H9 (cell line): ENCODE data around the gene ALKBH1. TPM values are rescaled to one million over a fixed set of nuclear protein-coding genes. Genes with fewer than 3 reads are reported as not detected.

Source experiments
- DNase-seq: peaks from one replicate; pipeline ENCODE4 v3.0.0-alpha.2; 2017
- H2AFZ ChIP-seq: one replicate; pipeline ENCODE4 v1.6.1; 2013; ENCODE audit warnings: mild to moderate bottlenecking, low read length, control low read depth, moderate library complexity
- H2AK5ac ChIP-seq: 2 replicates; pipeline ENCODE4 v1.6.1; 2013; ENCODE audit warnings: low read length, control low read depth, mixed read lengths; ENCODE audit not compliant: insufficient read length
- H2BK120ac ChIP-seq: one replicate; pipeline ENCODE4 v1.6.1; 2013; ENCODE audit warnings: low read depth, mild to moderate bottlenecking, low read length, control low read depth, inconsistent platforms; ENCODE audit not compliant: poor library complexity, severe bottlenecking
- H2BK12ac ChIP-seq: 2 replicates; pipeline ENCODE4 v1.6.1; 2013; ENCODE audit warnings: low read length, control low read depth, mixed read lengths, low read depth; ENCODE audit not compliant: insufficient read length
- H2BK15ac ChIP-seq: 2 replicates; pipeline ENCODE4 v1.6.1; 2013; ENCODE audit warnings: low read depth, low read length, control low read depth
- H2BK20ac ChIP-seq: one replicate; pipeline ENCODE4 v1.6.1; 2013; ENCODE audit warnings: low read depth, mild to moderate bottlenecking, low read length, control low read depth, inconsistent platforms; ENCODE audit not compliant: poor library complexity, severe bottlenecking
- H2BK5ac ChIP-seq: 2 replicates; pipeline ENCODE4 v1.6.1; 2013; ENCODE audit warnings: low read length, control low read depth, mixed read lengths; ENCODE audit not compliant: insufficient read length
- H3K14ac ChIP-seq: 2 replicates; pipeline ENCODE4 v1.6.1; 2013; ENCODE audit warnings: low read length, control low read depth; ENCODE audit not compliant: insufficient read depth
- H3K18ac ChIP-seq: 2 replicates; pipeline ENCODE4 v1.6.1; 2013; ENCODE audit warnings: low read depth, mild to moderate bottlenecking, mixed read lengths, low read length, control low read depth; ENCODE audit not compliant: insufficient read length
- H3K23ac ChIP-seq: 2 replicates; pipeline ENCODE4 v1.6.1; 2013; ENCODE audit warnings: low read length, control low read depth, mixed read lengths, low read depth; ENCODE audit not compliant: insufficient read length
- H3K23me2 ChIP-seq: 2 replicates; pipeline ENCODE4 v1.6.1; 2013; ENCODE audit warnings: low read depth, mild to moderate bottlenecking, mixed read lengths, low read length, control low read depth; ENCODE audit not compliant: insufficient read length, poor library complexity, severe bottlenecking
- H3K27ac ChIP-seq: 2 replicates; pipeline ENCODE4 v1.5.1; 2013; ENCODE audit warnings: low read length, control low read depth, mixed read lengths, low read depth; ENCODE audit not compliant: insufficient read length
- H3K27me3 ChIP-seq: 2 replicates; pipeline ENCODE4 v1.6.1; 2013; ENCODE audit warnings: low read length, control low read depth, inconsistent platforms; ENCODE audit not compliant: insufficient read depth
- H3K4ac ChIP-seq: 2 replicates; pipeline ENCODE4 v1.6.1; 2013; ENCODE audit warnings: low read depth, mild to moderate bottlenecking, control low read depth, inconsistent platforms, low read length, moderate library complexity
- H3K4me1 ChIP-seq: 2 replicates; pipeline ENCODE4 v1.6.1; 2013; ENCODE audit warnings: low read length, control low read depth, inconsistent platforms; ENCODE audit not compliant: insufficient read depth
- H3K4me2 ChIP-seq: 2 replicates; pipeline ENCODE4 v1.6.1; 2013; ENCODE audit warnings: low read length, control low read depth, mixed read lengths; ENCODE audit not compliant: insufficient read length, insufficient read depth
- H3K56ac ChIP-seq: 2 replicates; pipeline ENCODE4 v1.6.1; 2013; ENCODE audit warnings: low read depth, mild to moderate bottlenecking, mixed read lengths, low read length, control low read depth; ENCODE audit not compliant: insufficient read length
- H3K79me1 ChIP-seq: 2 replicates; pipeline ENCODE4 v1.6.1; 2013; ENCODE audit warnings: low read depth, mild to moderate bottlenecking, moderate library complexity, low read length, control low read depth, inconsistent platforms; ENCODE audit not compliant: insufficient read depth, poor library complexity, severe bottlenecking
- H3K79me2 ChIP-seq: 2 replicates; pipeline ENCODE4 v1.6.1; 2013; ENCODE audit warnings: low read length, control low read depth, inconsistent platforms; ENCODE audit not compliant: insufficient read depth
- H3K9ac ChIP-seq: 2 replicates; pipeline ENCODE4 v1.6.1; 2013; ENCODE audit warnings: low read length, control low read depth, mixed read lengths; ENCODE audit not compliant: insufficient read length; ENCODE audit errors: extremely low read depth
- H3K9me3 ChIP-seq: one replicate; pipeline ENCODE4 v1.6.1; 2013; ENCODE audit warnings: low read depth, low read length, inconsistent platforms; ENCODE audit not compliant: control insufficient read depth
- H3T11ph ChIP-seq: one replicate; pipeline ENCODE4 v1.6.1; 2013; ENCODE audit warnings: mild to moderate bottlenecking, low read length, control low read depth, inconsistent platforms
- H4K20me1 ChIP-seq: one replicate; pipeline ENCODE4 v1.6.1; 2013; ENCODE audit not compliant: control insufficient read depth, insufficient read length, insufficient read depth
- H4K5ac ChIP-seq: 2 replicates; pipeline ENCODE4 v1.6.1; 2013; ENCODE audit warnings: low read depth, mild to moderate bottlenecking, mixed read lengths, low read length, control low read depth; ENCODE audit not compliant: insufficient read length
- H4K8ac ChIP-seq: replicated peaks from 2 replicates; pipeline ENCODE4 v1.6.1; 2013; ENCODE audit warnings: low read length, control low read depth, mixed read lengths, low read depth; ENCODE audit not compliant: insufficient read length
- H4K91ac ChIP-seq: 2 replicates; pipeline ENCODE4 v1.6.1; 2013; ENCODE audit warnings: low read depth, mild to moderate bottlenecking, moderate library complexity, mixed read lengths, low read length, control low read depth; ENCODE audit not compliant: insufficient read length
- H3K27ac Mint-ChIP-seq, 3 experiments: 2 replicates in 2 of 3; 3 replicates in 1 of 3; pipeline ENCODE4 v1.8.0; 2020 to 2021; ENCODE audit warnings: mixed read lengths in 3 of 3, mild to moderate bottlenecking in 1 of 3, moderate library complexity in 1 of 3
- H3K27me3 Mint-ChIP-seq: 2 replicates; pipeline ENCODE4 v1.8.0; 2021; ENCODE audit warnings: low read depth, mild to moderate bottlenecking, moderate library complexity, mixed read lengths
- H3K36me3 Mint-ChIP-seq, 3 experiments: 2 replicates in 2 of 3; 3 replicates in 1 of 3; pipeline ENCODE4 v1.8.0; 2020 to 2021; ENCODE audit warnings: low read depth in 3 of 3, mixed read lengths in 3 of 3; ENCODE audit not compliant: insufficient read depth in 1 of 3
- H3K4me1 Mint-ChIP-seq, 2 experiments: 2 replicates each; pipeline ENCODE4 v1.8.0; 2020; ENCODE audit warnings: mixed read lengths in 2 of 2
- H3K4me3 Mint-ChIP-seq, 2 experiments: 2 replicates in 1 of 2; 3 replicates in 1 of 2; pipeline ENCODE4 v1.8.0; 2020 to 2021; ENCODE audit warnings: mild to moderate bottlenecking in 2 of 2, mixed read lengths in 2 of 2, moderate library complexity in 1 of 2
- H3K9me3 Mint-ChIP-seq, 2 experiments: 2 replicates in 1 of 2; 3 replicates in 1 of 2; pipeline ENCODE4 v1.8.0; 2020; ENCODE audit warnings: mild to moderate bottlenecking in 2 of 2, mixed read lengths in 2 of 2, moderate library complexity in 1 of 2
- WGBS: extraction: QIAGEN DNeasy Blood & Tissue Kit; methylation state at CpG from one replicate; pipeline ENCODE4 v1.1.7; 2013; ENCODE audit warnings: missing lambda C conversion rate, low lambda C conversion rate, mixed read lengths; ENCODE audit not compliant: insufficient read length; ENCODE audit errors: extremely low coverage; 5-methylcytosine and 5-hydroxymethylcytosine counted together
- total RNA-seq: library from RNA; stranded (reverse); gene quantifications from 2 replicates; pipeline ENCODE4 v1.2.1, GENCODE V29; 2021
- TF ChIP-seq, protein P1 (sequence below): fragments of 200-600 bp; sonication (generic); conservative IDR thresholded peaks from 3 replicates; pipeline ENCODE4 v1.8.0; 2021; ENCODE audit warnings: antibody characterized with exemption, mild to moderate bottlenecking

The ALKBH1 gene
- total RNA-seq, 1 experiment from 2014 or later = 18.7 TPM

DNA sequence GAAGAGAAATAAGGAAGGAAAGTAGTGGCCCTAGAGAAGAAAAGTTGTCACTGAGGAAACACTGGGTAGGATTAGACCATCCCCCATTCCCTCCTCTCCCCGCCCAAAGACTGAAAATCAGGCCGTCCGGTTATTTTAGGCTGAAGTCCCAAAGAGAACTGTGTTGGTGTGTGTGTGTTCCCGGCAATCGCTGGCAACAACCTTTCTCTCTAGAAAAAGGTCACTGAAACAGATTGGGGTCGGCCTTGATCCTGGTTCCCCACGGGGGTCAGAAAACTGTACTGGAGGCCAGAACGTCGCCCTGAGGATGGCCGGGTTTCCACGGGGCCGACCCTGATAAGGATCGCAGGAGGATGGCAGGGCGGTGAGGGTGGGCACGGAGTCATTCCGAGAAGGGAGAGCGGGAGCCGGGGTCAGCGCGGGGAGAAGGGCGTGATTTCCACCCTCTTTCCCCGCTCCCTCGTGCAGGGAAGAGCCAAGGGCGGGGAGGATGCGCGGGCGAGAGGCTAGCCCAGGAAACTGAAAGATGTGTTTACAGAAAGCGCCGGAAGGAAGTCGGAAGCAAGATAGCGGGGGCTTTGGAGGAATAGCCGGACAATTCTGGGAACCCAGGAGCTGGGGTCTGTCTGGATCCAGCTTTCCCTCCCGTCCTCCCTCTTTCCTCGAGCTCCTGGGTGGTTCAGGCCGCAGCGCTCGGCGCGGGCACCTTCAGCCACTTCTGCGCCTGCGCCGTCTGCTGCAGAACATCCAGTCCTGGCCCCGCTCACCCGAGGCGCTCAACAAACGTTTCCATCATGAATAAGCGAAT is 66.1 kb downstream of the ALKBH1 start:
- Mint-ChIP-seq H3K9me3 (peaks cover 8 to 10% of the 10 kb centered on the region in 2 experiments), H3K27me3 (no peaks in the 10 kb centered on the region; the same call in 1 of the 2 replicates), H3K36me3 (peaks cover 0 to 2% (median 0%) of the 10 kb centered on the region in 3 experiments; a peak in 1 of 7 replicates), H3K4me3 (no peak overlapping the region; a peak in 1 of 5 replicates), H3K4me1 (no peaks in the 10 kb centered on the region), H3K27ac (peak overlapping the region in 1 of 3 experiments; percentile 55; a peak in 1 of 7 replicates)
- WGBS = no CpG with 5 or more reads among the region's 47 CpGs
- Histone ChIP-seq H3T11ph (no peak overlapping the region), H2BK12ac (no peak overlapping the region), H3K9ac (no peak overlapping the region), H4K20me1 (no peaks in the 10 kb centered on the region), H4K5ac (no peak overlapping the region), H3K27ac (no peak overlapping the region), H2AK5ac (no peak overlapping the region), H4K91ac (no peak overlapping the region), H2BK5ac (no peak overlapping the region), H3K9me3 (no peaks in the 10 kb centered on the region), H2BK15ac (no peak overlapping the region), H3K79me2 (no peaks in the 10 kb centered on the region), H4K8ac (no peak overlapping the region), H3K4me1 (no peaks in the 10 kb centered on the region), H2BK120ac (no peak overlapping the region), H3K18ac (no peak overlapping the region), H3K79me1 (no peaks in the 10 kb centered on the region), H3K4ac (no peak overlapping the region), H3K23me2 (no peaks in the 10 kb centered on the region), H3K14ac (no peak overlapping the region), H3K4me2 (no peak overlapping the region), H3K56ac (no peak overlapping the region), H3K27me3 (no peaks in the 10 kb centered on the region), H3K23ac (no peak overlapping the region), H2BK20ac (no peak overlapping the region), H2AFZ (no peak overlapping the region)
- TF ChIP-seq, protein P1, sequence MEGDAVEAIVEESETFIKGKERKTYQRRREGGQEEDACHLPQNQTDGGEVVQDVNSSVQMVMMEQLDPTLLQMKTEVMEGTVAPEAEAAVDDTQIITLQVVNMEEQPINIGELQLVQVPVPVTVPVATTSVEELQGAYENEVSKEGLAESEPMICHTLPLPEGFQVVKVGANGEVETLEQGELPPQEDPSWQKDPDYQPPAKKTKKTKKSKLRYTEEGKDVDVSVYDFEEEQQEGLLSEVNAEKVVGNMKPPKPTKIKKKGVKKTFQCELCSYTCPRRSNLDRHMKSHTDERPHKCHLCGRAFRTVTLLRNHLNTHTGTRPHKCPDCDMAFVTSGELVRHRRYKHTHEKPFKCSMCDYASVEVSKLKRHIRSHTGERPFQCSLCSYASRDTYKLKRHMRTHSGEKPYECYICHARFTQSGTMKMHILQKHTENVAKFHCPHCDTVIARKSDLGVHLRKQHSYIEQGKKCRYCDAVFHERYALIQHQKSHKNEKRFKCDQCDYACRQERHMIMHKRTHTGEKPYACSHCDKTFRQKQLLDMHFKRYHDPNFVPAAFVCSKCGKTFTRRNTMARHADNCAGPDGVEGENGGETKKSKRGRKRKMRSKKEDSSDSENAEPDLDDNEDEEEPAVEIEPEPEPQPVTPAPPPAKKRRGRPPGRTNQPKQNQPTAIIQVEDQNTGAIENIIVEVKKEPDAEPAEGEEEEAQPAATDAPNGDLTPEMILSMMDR = no peak
- no peak for DNase-seq
